HCT116 (cell line): Measurements from ENCODE around the gene PHKB. TPM values are rescaled to one million over a fixed set of nuclear protein-coding genes. Genes with fewer than 3 reads are reported as not detected.

Source experiments
- ATAC-seq: fragments of 200-7000 bp; cut with Tn5 transposase; 2 replicates; pipeline ENCODE4 v1.9.1; 2020; ENCODE audit warnings: mild to moderate bottlenecking, moderate library complexity
- BruUV-seq: library from RNA; stranded (reverse); fragments of 400-500 nt; replicated peaks from 2 replicates; lab custom pipeline; 2021; lab: Mats Ljungman, UMichigan
- CTCF ChIA-PET: fragments of 300-600 bp; sonication (Branson Sonifier 250); formaldehyde crosslinking; loops from one replicate; lab custom pipeline; 2021; ENCODE audit warnings: antibody characterized with exemption; lab: Charles Lee
- POLR2A ChIA-PET: fragments of 300-600, 350-600 bp; sonication (Branson Sonifier 250); formaldehyde crosslinking; loops from one replicate; lab custom pipeline; 2021; ENCODE audit warnings: antibody characterized with exemption; lab: Charles Lee
- RAD21 ChIA-PET, 2 experiments: fragments of 300-600 bp; sonication (Branson Sonifier 250); formaldehyde crosslinking; loops; one replicate each; lab custom pipeline; 2023; ENCODE audit warnings: low total read pairs in 2 of 2; ENCODE audit not compliant: uncharacterized antibody in 2 of 2, unreplicated experiment in 2 of 2, low non-redundant PET in 1 of 2; lab: Charles Lee
- DNase-seq: peaks from one replicate; pipeline ENCODE4 v3.0.0-alpha.2; 2010; ENCODE audit warnings: low read depth, low spot score
- H2AFZ ChIP-seq: fragments of 200-600 bp; shearing (Covaris generic), sonication (generic); 2 replicates; pipeline ENCODE4 v1.6.1; 2017; ENCODE audit warnings: low read depth, mixed run types, mixed read lengths, antibody characterized with exemption, low read length; ENCODE audit not compliant: poor library complexity, severe bottlenecking
- H3K27ac ChIP-seq: 2 replicates; pipeline ENCODE4 v1.5.1; 2012; ENCODE audit warnings: low read depth, low read length
- H3K27me3 ChIP-seq: fragments of 200-600 bp; sonication (generic); 2 replicates; pipeline ENCODE4 v1.6.1; 2016; ENCODE audit warnings: mixed run types, low read length, mixed read lengths; ENCODE audit not compliant: insufficient read depth
- H3K36me3 ChIP-seq, 2 experiments: fragments of 200-500 bp in 1 of 2; fragments of 200-600 bp in 1 of 2; sonication (Bioruptor generic) in 1 of 2; sonication (generic) in 1 of 2; 2 replicates each; pipeline versions ENCODE4 v1.5.1 to v1.6.1; 2014 to 2016; ENCODE audit warnings: low read length in 2 of 2, inconsistent platforms in 1 of 2, mixed read lengths in 1 of 2, mixed run types in 1 of 2; ENCODE audit not compliant: insufficient read depth in 2 of 2, control insufficient read depth in 1 of 2
- H3K4me1 ChIP-seq, 2 experiments: fragments of 200-600 bp in 1 of 2; sonication (generic) in 1 of 2; 2 replicates each; pipeline versions ENCODE4 v1.5.1 to v1.6.1; 2012 to 2017; ENCODE audit warnings: low read length in 2 of 2, inconsistent platforms in 1 of 2, mild to moderate bottlenecking in 1 of 2, mixed read lengths in 1 of 2, mixed run types in 1 of 2, moderate library complexity in 1 of 2; ENCODE audit not compliant: insufficient read depth in 2 of 2, control insufficient read depth in 1 of 2
- H3K4me2 ChIP-seq: fragments of 200-600 bp; sonication (generic); 2 replicates; pipeline ENCODE4 v1.6.1; 2017; ENCODE audit warnings: mixed run types, low read length, mixed read lengths
- H3K4me3 ChIP-seq, 2 experiments: fragments of 200-600 bp in 1 of 2; sonication (generic) in 1 of 2; replicated peaks in 1 of 2; 2 replicates each; pipeline ENCODE4 v1.5.1; 2011 to 2016; ENCODE audit warnings: low read length in 2 of 2, control low read depth in 1 of 2, low read depth in 1 of 2, mild to moderate bottlenecking in 1 of 2, mixed read lengths in 1 of 2, mixed run types in 1 of 2
- H3K79me2 ChIP-seq: fragments of 200-600 bp; sonication (generic); 2 replicates; pipeline ENCODE4 v1.6.1; 2017; ENCODE audit warnings: mild to moderate bottlenecking, mixed run types, low read length, moderate library complexity, mixed read lengths; ENCODE audit not compliant: insufficient read depth
- H3K9ac ChIP-seq: fragments of 200-600 bp; sonication (generic); 2 replicates; pipeline ENCODE4 v1.6.1; 2016; ENCODE audit warnings: low read length, mixed read lengths
- H3K9me2 ChIP-seq: fragments of 200-600 bp; sonication (generic), shearing (Covaris generic); 2 replicates; pipeline ENCODE4 v1.6.1; 2017; ENCODE audit warnings: mixed run types, mild to moderate bottlenecking, moderate library complexity; ENCODE audit not compliant: insufficient read depth
- H3K9me3 ChIP-seq, 2 experiments: fragments of 200-500 bp in 1 of 2; fragments of 200-600 bp in 1 of 2; sonication (Bioruptor generic) in 1 of 2; sonication (generic) in 1 of 2; 2 replicates each; pipeline ENCODE4 v1.6.1; 2014 to 2017; ENCODE audit warnings: low read length in 2 of 2, mixed read lengths in 2 of 2, inconsistent platforms in 1 of 2, low read depth in 1 of 2, mild to moderate bottlenecking in 1 of 2, mixed run types in 1 of 2, moderate library complexity in 1 of 2; ENCODE audit not compliant: control insufficient read depth in 1 of 2, insufficient read depth in 1 of 2
- H4K20me1 ChIP-seq: fragments of 200-600 bp; sonication (generic), shearing (Covaris generic); 2 replicates; pipeline ENCODE4 v1.6.1; 2017; ENCODE audit warnings: mixed run types, mild to moderate bottlenecking, moderate library complexity; ENCODE audit not compliant: insufficient read depth
- CBX3 ChIP-seq: IDR thresholded peaks from 2 replicates; pipeline ENCODE4 v1.6.1; 2012; ENCODE audit warnings: low read depth
- EGR1 ChIP-seq: IDR thresholded peaks from 2 replicates; pipeline ENCODE4 v1.6.1; 2012; ENCODE audit warnings: low read depth
- ELF1 ChIP-seq: IDR thresholded peaks from 2 replicates; pipeline ENCODE4 v1.6.1; 2012; ENCODE audit warnings: low read depth, borderline replicate concordance
- EZH2 ChIP-seq: fragments of 200-600 bp; sonication (generic); IDR thresholded peaks from 2 replicates; pipeline ENCODE4 v1.6.1; 2017; ENCODE audit warnings: antibody characterized with exemption, mixed run types
- FOSL1 ChIP-seq: IDR thresholded peaks from 2 replicates; pipeline ENCODE4 v1.6.1; 2012; ENCODE audit warnings: low read depth
- JUND ChIP-seq: IDR thresholded peaks from 2 replicates; pipeline ENCODE4 v1.6.1; 2012
- MAX ChIP-seq: IDR thresholded peaks from 2 replicates; pipeline ENCODE4 v1.6.1; 2012
- POLR2A ChIP-seq: IDR thresholded peaks from 2 replicates; pipeline ENCODE4 v1.7.0; 2011; ENCODE audit warnings: borderline replicate concordance; ENCODE audit not compliant: insufficient read depth, insufficient read length; ENCODE audit errors: extremely low read depth
- RAD21 ChIP-seq: IDR thresholded peaks from 2 replicates; pipeline ENCODE4 v1.6.1; 2012; ENCODE audit warnings: low read depth, mild to moderate bottlenecking
- SIN3A ChIP-seq: IDR thresholded peaks from 2 replicates; pipeline ENCODE4 v1.6.1; 2012; ENCODE audit warnings: low read depth
- SP1 ChIP-seq: IDR thresholded peaks from 2 replicates; pipeline ENCODE4 v1.6.1; 2012; ENCODE audit warnings: low read depth
- ZNF274 ChIP-seq: fragments of 200-500 bp; sonication (Bioruptor generic); IDR thresholded peaks from 2 replicates; pipeline ENCODE4 v1.6.1; 2014; ENCODE audit warnings: mild to moderate bottlenecking, low read depth, low read length, inconsistent platforms
- intact Hi-C: fragments of 100-400 bp; cut with micrococcal nuclease; formaldehyde crosslinking; loops from 2 replicates; pipeline ENCODE4 v1.10.0; 2022
- total RNA-seq: library from RNA; stranded (reverse); gene quantifications from one replicate; pipeline ENCODE4 v1.2.1, GENCODE V29; 2021; ENCODE audit not compliant: unreplicated experiment
- TF ChIP-seq, protein P1 (sequence below): IDR thresholded peaks from 2 replicates; pipeline ENCODE4 v1.6.1; 2012; ENCODE audit warnings: low read depth

PHKB gene
- total RNA-seq, 1 experiment from 2014 or later, result 30.5 TPM

DNA sequence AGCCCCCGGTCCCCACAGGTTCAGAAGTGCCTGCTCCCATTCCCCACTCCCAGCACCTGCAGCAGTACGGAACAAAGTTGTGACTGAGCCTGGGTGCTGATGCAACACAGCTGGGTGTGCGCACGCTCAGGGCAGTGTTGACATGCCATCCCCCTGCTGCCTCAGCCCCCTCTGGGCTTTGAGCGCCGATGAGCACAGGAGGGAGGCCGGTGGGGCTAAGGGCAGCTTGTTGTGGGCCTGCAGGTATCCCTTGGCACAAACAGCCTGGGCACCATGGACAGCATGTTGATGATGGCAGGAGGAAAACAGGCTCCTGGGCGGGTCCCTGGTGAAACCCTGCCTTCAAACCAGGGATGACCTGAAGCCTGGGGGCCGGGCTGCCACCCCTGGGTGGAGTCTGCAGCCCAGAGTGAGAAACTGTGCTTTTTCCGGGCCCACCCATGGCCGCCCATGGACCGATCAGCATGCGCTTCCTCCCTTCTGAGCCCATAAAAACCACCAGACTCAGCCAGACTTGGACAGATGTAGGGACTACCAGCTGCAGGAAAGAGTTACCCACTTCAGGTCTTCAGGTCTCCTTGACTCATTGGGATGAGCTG is 175.5 kb downstream of the PHKB start (continued):
- TF ChIP-seq ZNF274 (no peak), ELF1 (no peak), SIN3A (no peak), RAD21 (no peak), EZH2 (no peak), MAX (no peak), EGR1 (no peak), FOSL1 (no peak)

GRCh38 chr16:47638175-47638574 is 177.0 kb downstream of the PHKB start:
- CTCF ChIA-PET, result no interaction called here

More at GRCh38 chr16:47638175-47638574, 177.0 kb downstream of the PHKB start:
- TF ChIP-seq, protein P1, sequence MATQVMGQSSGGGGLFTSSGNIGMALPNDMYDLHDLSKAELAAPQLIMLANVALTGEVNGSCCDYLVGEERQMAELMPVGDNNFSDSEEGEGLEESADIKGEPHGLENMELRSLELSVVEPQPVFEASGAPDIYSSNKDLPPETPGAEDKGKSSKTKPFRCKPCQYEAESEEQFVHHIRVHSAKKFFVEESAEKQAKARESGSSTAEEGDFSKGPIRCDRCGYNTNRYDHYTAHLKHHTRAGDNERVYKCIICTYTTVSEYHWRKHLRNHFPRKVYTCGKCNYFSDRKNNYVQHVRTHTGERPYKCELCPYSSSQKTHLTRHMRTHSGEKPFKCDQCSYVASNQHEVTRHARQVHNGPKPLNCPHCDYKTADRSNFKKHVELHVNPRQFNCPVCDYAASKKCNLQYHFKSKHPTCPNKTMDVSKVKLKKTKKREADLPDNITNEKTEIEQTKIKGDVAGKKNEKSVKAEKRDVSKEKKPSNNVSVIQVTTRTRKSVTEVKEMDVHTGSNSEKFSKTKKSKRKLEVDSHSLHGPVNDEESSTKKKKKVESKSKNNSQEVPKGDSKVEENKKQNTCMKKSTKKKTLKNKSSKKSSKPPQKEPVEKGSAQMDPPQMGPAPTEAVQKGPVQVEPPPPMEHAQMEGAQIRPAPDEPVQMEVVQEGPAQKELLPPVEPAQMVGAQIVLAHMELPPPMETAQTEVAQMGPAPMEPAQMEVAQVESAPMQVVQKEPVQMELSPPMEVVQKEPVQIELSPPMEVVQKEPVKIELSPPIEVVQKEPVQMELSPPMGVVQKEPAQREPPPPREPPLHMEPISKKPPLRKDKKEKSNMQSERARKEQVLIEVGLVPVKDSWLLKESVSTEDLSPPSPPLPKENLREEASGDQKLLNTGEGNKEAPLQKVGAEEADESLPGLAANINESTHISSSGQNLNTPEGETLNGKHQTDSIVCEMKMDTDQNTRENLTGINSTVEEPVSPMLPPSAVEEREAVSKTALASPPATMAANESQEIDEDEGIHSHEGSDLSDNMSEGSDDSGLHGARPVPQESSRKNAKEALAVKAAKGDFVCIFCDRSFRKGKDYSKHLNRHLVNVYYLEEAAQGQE, result no peak
- TF ChIP-seq ZNF274 (no peak), SP1 (no peak), POLR2A (no peak), JUND (no peak), CBX3 (no peak)
- H3K9me3 ChIP-seq, result no peaks in the 10 kb centered on the region
- no peaks in the 10 kb centered on the region for H3K4me1 ChIP-seq
- BruUV-seq, result no TSS peak
- ChIA-PET RAD21 (no interaction called here), POLR2A (no interaction called here)
- H3K9ac ChIP-seq, result no peak overlapping the region
- intact Hi-C loops, result no loop called here
- no peaks in the 10 kb centered on the region for H3K79me2 ChIP-seq
- H3K4me2 ChIP-seq, result no peak overlapping the region
- no peaks in the 10 kb centered on the region for H4K20me1 ChIP-seq
- H3K27ac ChIP-seq, result no peak overlapping the region
- H3K4me3 ChIP-seq, result no peak overlapping the region
- no peaks in the 10 kb centered on the region for H3K9me2 ChIP-seq
- no peaks in the 10 kb centered on the region for H3K36me3 ChIP-seq
- no peak for DNase-seq
- no peaks in the 10 kb centered on the region for H3K27me3 ChIP-seq
- ATAC-seq, result no peak
- no peak overlapping the region for H2AFZ ChIP-seq
